ENCODE measurements around the gene OPN4. TPM values are rescaled to one million over a fixed set of nuclear protein-coding genes. Genes with fewer than 3 reads are reported as not detected.

The OPN4 gene
- total and polyA plus RNA-seq, 9 of the 15 experiments (the other 6 are each of a cell fraction or from before 2014, with no cell fraction given): not detected

- 58% methylated on average over 4 of the region's 5 CpGs for WGBS (ENCODE audit: insufficient coverage, low coverage, missing lambda C conversion rate)
- 0 out of 4 replicates have a peak overlapping the region, but pooled peaks of 1 of the 2 experiments have one; percentile 28 for H3K9ac ChIP-seq (ENCODE audit: insufficient read depth in 1 of 2, low read depth in 2 of 2, low read length in 2 of 2)
- FAIRE-seq (no peak), DNase-seq (ENCODE audit: extremely low read depth in 1 of 4, low spot score in 3 of 4) (no peak), ATAC-seq (no peak)
- ChIA-PET POLR2A (interaction anchor here (0.7 kb wide), 1 partner anchor 232 kb away, joined by 3 read pairs; no protein-coding TSS in a partner anchor), CTCF (ENCODE audit: low intra/inter-chr PET ratio) (interaction anchor here (0.6 kb wide), 1 partner anchor 173 kb away, joined by 3 read pairs; no protein-coding TSS in a partner anchor)
- no TSS peak for BruUV-seq (replicated peaks)
- H3K27me3 ChIP-seq (ENCODE audit: control insufficient read depth in 2 of 2, insufficient read depth in 2 of 2, low read length in 2 of 2): no peaks in the 10 kb centered on the region
- no peaks in the 10 kb centered on the region for H3K36me3 ChIP-seq (ENCODE audit: control insufficient read depth, insufficient read depth, low read length)
- no peak overlapping the region for H3K4me2 ChIP-seq (ENCODE audit: insufficient read depth, low read length)
- no peak overlapping the region for H3K27ac ChIP-seq (ENCODE audit: extremely low read depth, low read depth, low read length)
- no peak overlapping the region for H3K4me3 ChIP-seq
- H3K4me1 ChIP-seq (replicated peaks in 1 of 2; ENCODE audit: control insufficient read depth in 2 of 2, insufficient read depth in 2 of 2, low read length in 2 of 2): peaks cover 0 to 32% of the 10 kb centered on the region in 2 experiments; a peak in 4 of 5 replicates
- no peak overlapping the region for H2AFZ ChIP-seq (ENCODE audit: low read depth, low read length)
- no peaks in the 10 kb centered on the region for H3K9me1 ChIP-seq (ENCODE audit: control insufficient read depth, insufficient read depth, low read length)
- intact Hi-C loops (cut with micrococcal nuclease) (no loop called here), in situ Hi-C loops (cut with MboI) (loop anchor here (5.0 kb wide), 1 partner anchor 193 kb away; no protein-coding TSS in a partner anchor)
- H4K20me1 ChIP-seq (replicated peaks; ENCODE audit: control insufficient read depth, insufficient read depth, low read length): no peaks in the 10 kb centered on the region
- no peaks in the 10 kb centered on the region for H3K9me3 ChIP-seq (replicated peaks; ENCODE audit: control insufficient read depth, insufficient read depth, low read depth, low read length)
- no peaks in the 10 kb centered on the region for H3K79me2 ChIP-seq (ENCODE audit: control insufficient read depth, insufficient read depth, low read length)
- TF ChIP-seq ARID4B (CRISPR knock-in tag; IDR thresholded peaks at IDR 0.05) (no peak), ARID1B (IDR thresholded peaks at IDR 0.05) (no peak), ZNF407 (IDR thresholded peaks at IDR 0.05; ENCODE audit: low read depth) (no peak), TAL1 (IDR thresholded peaks at IDR 0.05) (no peak), USF2 (CRISPR knock-in tag; IDR thresholded peaks at IDR 0.05) (no peak)
- TF ChIP-seq, protein P1, sequence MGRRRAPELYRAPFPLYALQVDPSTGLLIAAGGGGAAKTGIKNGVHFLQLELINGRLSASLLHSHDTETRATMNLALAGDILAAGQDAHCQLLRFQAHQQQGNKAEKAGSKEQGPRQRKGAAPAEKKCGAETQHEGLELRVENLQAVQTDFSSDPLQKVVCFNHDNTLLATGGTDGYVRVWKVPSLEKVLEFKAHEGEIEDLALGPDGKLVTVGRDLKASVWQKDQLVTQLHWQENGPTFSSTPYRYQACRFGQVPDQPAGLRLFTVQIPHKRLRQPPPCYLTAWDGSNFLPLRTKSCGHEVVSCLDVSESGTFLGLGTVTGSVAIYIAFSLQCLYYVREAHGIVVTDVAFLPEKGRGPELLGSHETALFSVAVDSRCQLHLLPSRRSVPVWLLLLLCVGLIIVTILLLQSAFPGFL (CRISPR knock-in tag; IDR thresholded peaks at IDR 0.05): no peak
Measured at GRCh38 chr10:86708783-86709380, 54.5 kb downstream of the OPN4 start.
